KOPT-K1 (cell line): ENCODE data around the gene THEMIS.

ENCODE experiments used
- H3K27ac ChIP-seq: fragments of 200-600 bp; sonication (generic); 2 replicates; pipeline ENCODE4 v1.5.1; 2016; ENCODE audit warnings: antibody characterized with exemption, mild to moderate bottlenecking, low read depth, low read length; ENCODE audit not compliant: poor library complexity, severe bottlenecking
- H3K36me3 ChIP-seq: fragments of 200-600 bp; sonication (generic); 2 replicates; pipeline ENCODE4 v1.5.1; 2017; ENCODE audit warnings: antibody characterized with exemption, mild to moderate bottlenecking, low read length, moderate library complexity; ENCODE audit not compliant: insufficient read depth
- H3K9me3 ChIP-seq: fragments of 200-600 bp; sonication (generic); 2 replicates; pipeline ENCODE4 v1.5.1; 2017; ENCODE audit warnings: antibody characterized with exemption, low read length, mild to moderate bottlenecking; ENCODE audit not compliant: insufficient read depth, poor library complexity, severe bottlenecking

The THEMIS gene

GRCh38 chr6:127858727-127859391 lies 42.0 kb downstream of the THEMIS start:
- peaks cover 45% of the 10 kb centered on the region for H3K36me3 ChIP-seq
- H3K27ac ChIP-seq, result peak overlapping the region; percentile 36

GRCh38 chr6:127857051-127857637 lies 43.7 kb downstream of the THEMIS start:
- peaks cover 49% of the 10 kb centered on the region for H3K36me3 ChIP-seq
- H3K9me3 ChIP-seq, result no peaks in the 10 kb centered on the region
- H3K27ac ChIP-seq, result peak overlapping the region; percentile 50

More at GRCh38 chr6:127858727-127859391, 42.0 kb downstream of the THEMIS start:
- no peaks in the 10 kb centered on the region for H3K9me3 ChIP-seq

DNA sequence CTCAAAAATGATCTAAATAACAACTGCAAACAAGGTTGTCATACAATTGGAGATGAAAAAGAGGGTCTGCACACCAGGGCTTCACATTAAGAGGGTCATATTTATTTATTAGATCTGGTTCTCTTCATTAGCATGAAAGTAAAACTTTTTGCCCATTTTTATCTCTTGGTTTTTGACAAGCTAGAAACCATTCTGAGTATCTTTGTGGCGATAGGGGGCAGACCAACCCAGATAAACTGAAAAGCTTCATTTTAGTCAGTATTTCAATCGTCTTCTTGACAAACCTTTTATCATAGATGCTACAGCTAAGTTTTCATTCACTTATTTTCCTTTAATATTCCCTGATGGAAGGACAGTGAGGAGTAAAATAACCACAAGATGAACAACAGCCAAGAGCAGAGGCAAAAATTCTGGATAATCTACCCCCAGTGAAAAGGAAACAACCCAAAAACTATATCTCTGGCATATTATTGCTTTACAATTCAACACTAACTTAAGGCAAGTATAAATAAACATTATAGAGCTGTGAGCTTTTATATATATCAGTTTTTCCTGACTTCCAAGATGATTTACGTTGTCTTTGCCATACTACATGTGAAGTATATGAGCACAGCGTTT lies 45.2 kb downstream of the THEMIS start:
- H3K27ac ChIP-seq, result peak overlapping the region; percentile 50
- peaks cover 11% of the 10 kb centered on the region for H3K9me3 ChIP-seq
- H3K36me3 ChIP-seq, result peaks cover 64% of the 10 kb centered on the region

DNA sequence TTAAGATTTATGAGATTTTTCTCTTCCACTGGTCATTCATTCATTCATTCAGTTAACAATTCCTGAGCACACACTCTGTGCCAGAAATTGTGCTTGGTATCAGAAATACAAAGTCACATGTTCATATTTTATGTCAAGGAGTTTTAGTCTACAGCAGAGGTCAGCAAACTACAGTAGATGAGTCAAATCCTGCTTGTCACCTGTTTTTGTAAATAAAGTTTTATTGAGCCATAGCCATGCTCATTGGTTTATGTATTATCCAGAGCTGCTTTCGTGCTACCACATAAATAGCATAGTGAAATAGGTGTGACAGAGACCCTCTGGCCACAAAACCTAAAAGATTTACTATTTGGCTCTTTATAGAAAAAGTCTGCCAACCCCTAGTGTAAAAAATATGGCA lies 46.8 kb downstream of the THEMIS start:
- peaks cover 67% of the 10 kb centered on the region for H3K36me3 ChIP-seq
- no peak overlapping the region for H3K27ac ChIP-seq
- peaks cover 28% of the 10 kb centered on the region for H3K9me3 ChIP-seq

- H3K27ac ChIP-seq, result no peak overlapping the region
- H3K36me3 ChIP-seq, result peaks cover 75% of the 10 kb centered on the region
- H3K9me3 ChIP-seq, result peaks cover 31% of the 10 kb centered on the region
Measured at GRCh38 chr6:127851197-127851596, 49.7 kb downstream of the THEMIS start.

GRCh38 chr6:127845242-127845641 lies 55.6 kb downstream of the THEMIS start:
- peaks cover 21% of the 10 kb centered on the region for H3K9me3 ChIP-seq
- peaks cover 82% of the 10 kb centered on the region for H3K36me3 ChIP-seq
- H3K27ac ChIP-seq, result no peak overlapping the region

DNA sequence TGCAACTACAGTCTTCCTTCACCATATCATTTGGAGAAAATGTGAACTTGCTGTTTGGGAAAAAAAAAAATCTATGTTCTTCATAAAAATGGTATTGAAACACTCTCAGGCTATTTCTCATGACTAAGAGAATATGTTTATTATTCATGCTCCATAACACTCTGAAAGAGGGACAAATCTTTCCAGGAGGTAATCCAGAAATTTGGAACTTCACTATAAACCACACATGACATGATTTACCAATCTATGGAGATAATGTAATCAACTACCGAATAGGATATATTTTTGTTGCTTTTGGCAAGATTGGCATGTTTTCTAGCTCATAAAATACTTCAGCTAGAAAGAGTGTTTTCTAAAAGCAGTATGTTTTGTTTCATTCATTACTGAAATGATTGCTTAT lies 56.3 kb downstream of the THEMIS start:
- Histone ChIP-seq H3K9me3 (peaks cover 14% of the 10 kb centered on the region), H3K27ac (no peak overlapping the region), H3K36me3 (peaks cover 82% of the 10 kb centered on the region)

DNA sequence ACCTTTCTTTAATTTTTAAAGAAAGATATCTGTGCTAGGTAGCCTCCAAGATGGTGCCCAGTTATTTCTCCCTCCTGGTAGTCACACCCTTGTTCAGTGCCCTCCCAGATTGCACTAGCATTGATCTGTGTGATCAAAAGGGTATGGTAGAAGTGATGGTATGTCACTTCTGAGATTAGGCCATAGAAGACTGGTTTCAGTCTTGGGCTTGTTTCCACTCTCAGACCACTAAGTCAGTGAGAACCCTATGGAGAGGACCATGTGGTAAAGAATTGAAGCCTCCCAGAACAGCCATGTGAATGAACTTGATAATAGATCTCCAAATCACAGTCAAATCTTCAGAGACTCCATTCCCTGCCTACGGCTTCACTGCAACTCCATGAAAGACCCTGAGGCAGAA lies 57.3 kb downstream of the THEMIS start:
- H3K9me3 ChIP-seq, result peaks cover 8% of the 10 kb centered on the region
- H3K27ac ChIP-seq, result no peak overlapping the region
- peaks cover 83% of the 10 kb centered on the region for H3K36me3 ChIP-seq

DNA sequence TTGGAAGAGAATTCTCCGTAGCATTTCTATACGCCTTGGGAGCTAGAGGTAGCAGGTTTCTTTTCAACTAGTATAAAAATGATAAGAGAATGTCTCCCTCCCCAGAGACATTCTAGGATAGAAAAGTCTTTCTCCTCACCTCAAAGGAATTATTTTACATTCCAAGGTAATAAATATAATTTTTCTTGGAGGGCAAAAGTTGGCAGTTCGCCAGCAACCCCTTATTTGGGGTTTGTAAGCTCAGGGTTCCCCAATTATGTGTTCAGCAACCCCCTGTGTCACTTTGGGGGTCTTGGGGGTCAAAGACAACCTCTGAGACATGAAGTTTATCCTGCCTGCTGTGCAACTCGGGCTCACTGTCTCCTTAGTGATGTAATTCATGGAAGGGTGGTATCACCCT lies 58.3 kb downstream of the THEMIS start:
- H3K36me3 ChIP-seq, result peaks cover 91% of the 10 kb centered on the region
- no peak overlapping the region for H3K27ac ChIP-seq
- peaks cover 8% of the 10 kb centered on the region for H3K9me3 ChIP-seq

GRCh38 chr6:127841811-127842210 lies 59.0 kb downstream of the THEMIS start:
- no peak overlapping the region for H3K27ac ChIP-seq
- peaks cover 8% of the 10 kb centered on the region for H3K9me3 ChIP-seq
- peaks cover 90% of the 10 kb centered on the region for H3K36me3 ChIP-seq

- Histone ChIP-seq H3K27ac (no peak overlapping the region), H3K36me3 (peaks cover 88% of the 10 kb centered on the region), H3K9me3 (no peaks in the 10 kb centered on the region)
Measured at GRCh38 chr6:127834136-127834535, 66.7 kb downstream of the THEMIS start.

DNA sequence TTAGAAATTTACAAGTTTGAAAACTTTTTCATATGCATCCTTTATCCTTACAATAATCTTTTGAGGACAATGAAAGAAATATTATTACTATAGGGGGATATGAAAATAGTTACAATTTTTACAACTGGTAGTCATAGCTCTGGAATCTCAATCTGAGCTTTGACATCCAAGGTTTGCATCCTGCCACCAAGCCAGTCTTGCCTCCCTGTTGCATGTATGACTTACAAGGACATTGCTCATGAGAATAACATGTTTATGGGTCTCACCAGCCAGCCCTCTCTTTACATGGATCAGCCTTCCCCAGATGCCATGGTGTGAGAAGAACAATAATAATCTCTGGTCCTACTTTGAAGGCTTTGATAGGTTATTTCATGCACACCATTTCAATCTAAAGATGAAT lies 67.5 kb downstream of the THEMIS start:
- Histone ChIP-seq H3K9me3 (no peaks in the 10 kb centered on the region), H3K27ac (no peak overlapping the region), H3K36me3 (peaks cover 90% of the 10 kb centered on the region)

DNA sequence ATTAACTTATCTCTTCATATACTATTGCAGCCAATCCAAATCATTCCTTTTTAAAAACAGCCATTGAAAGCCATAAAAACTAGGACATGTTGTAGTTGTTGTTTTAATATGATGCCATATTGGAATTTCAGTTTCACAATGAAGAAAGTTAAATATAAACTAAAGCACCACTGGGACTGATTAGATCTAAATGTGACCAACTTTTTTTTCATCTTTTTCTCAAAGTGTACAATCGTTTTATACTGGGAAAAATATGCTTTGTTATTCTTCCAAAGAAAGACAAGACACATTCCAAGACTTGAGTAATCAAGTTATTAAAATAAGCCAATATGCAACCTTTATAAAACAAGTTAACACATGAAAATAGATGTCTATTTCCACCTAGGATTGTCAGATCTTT lies 68.5 kb downstream of the THEMIS start:
- Histone ChIP-seq H3K36me3 (peaks cover 94% of the 10 kb centered on the region), H3K27ac (no peak overlapping the region), H3K9me3 (no peaks in the 10 kb centered on the region)

DNA sequence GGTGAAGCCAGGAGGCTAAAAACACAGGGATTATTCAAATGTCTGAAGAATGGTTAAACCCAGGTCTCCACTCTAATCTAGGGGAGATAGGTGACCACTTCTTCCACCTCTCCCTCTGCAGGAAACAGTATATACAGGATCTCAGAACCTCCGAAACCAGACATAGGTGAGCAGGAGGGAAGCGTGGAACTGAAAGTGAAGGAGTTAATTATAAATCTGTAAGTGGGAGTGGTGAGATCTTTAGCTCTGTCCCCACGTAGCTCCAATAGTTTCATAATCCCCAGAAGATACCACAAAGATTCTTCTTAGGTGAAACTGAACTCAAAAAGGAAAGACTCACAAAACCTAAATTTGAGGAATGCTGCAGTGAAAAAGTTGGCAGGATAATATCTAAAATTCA lies 76.8 kb downstream of the THEMIS start:
- Histone ChIP-seq H3K9me3 (no peaks in the 10 kb centered on the region), H3K27ac (no peak overlapping the region), H3K36me3 (peaks cover 90% of the 10 kb centered on the region)

- Histone ChIP-seq H3K9me3 (no peaks in the 10 kb centered on the region), H3K36me3 (peaks cover 83% of the 10 kb centered on the region), H3K27ac (no peak overlapping the region)
Measured at GRCh38 chr6:127821431-127821830, 79.4 kb downstream of the THEMIS start.

DNA sequence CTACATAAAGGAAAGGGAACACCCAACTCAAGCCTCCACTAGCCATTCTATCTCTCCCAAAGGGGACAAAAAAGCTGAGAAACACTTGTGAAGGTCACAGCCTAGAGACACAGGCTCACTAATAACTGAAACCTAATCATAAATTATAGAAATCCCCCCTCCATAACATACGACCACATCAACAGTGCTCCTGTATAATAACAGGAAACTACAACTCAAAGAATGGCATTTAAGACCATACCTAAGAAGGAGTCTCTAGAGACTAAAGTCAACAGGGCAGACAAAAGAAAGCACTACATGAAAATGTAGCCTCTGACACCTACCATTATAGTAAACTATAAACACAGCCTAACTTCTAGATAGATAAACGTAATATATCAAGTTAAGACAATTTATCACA lies 82.7 kb downstream of the THEMIS start:
- no peak overlapping the region for H3K27ac ChIP-seq
- peaks cover 78% of the 10 kb centered on the region for H3K36me3 ChIP-seq
- no peaks in the 10 kb centered on the region for H3K9me3 ChIP-seq
